DMS114 treated with DMSO at 0.1 percent for 48 hours (cell line): ENCODE results near the gene BMP6.

Experiments used
- DNase-seq: peaks from one replicate; lab custom pipeline; 2025; ENCODE audit not compliant: unreplicated experiment; lab: John Stamatoyannopoulos, UW

BMP6 gene

DNA sequence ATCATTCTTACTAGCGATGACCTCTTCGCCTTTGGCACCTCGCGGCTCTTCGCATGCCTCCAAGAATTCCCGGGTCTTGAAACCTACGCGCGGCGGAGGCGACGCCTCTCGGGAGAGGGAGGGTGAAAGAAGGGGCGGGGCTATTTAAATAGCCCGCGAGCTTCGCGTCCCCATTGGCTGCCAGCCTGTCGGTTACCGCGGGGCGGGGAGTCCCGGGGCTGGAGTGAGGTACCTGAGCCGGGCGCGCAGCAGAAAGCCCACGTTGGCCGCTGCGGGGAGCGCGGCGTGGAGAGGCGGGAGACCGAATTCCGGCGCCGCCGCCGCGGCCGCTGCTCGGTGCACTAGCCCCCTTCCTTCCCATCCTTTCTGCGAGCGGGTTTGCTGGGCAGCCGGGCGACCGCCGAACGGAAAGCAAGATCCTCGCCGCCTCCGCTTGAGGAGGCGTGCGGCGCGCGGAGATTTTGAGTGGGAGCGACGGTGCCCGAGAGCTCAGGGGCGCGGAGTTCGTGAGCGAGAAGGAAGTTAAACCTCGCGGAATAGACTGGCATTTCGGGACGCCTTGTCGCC is at the start of gene BMP6:
Gene BMP6 (plus strand): TSS at position 251 of the 567 bp plus-strand sequence. CDS start 857 bp downstream, outside the sequence.
- peak; percentile 77 for DNase-seq

GRCh38 chr6:7677229-7677628 is 48.7 kb upstream of the BMP6 start:
- no peak for DNase-seq

DNA sequence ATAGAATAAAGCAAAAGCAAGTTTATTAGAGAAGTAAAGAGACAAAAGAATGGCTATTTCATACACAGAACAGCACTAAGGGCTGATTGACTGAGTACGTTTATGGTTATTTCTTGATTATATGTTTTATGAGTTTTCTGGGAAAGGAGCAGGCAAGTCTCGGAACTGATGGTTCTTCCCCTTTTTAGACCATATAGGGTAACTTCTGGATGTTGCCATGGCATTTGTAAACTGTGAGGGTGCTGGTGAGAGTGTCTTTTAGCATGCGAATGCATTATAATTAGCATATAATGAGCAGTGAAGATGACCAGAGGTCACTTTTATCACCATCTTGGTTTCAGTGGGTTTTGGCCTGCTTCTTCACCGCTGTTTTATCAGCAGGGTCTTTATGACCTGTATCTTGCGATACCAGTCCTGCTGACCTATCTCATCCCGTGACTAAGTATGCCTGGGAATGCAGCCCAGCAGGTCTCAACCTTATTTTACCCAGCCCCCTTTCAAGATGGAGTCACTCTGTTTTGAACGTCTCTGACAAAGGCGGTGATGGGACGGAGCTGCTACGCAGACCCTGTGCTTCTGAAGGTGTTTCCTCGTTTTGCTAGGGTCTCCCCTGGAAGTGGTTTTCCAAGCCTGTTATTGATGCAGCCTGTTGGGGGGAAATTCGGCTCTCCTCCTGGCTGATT is 45.4 kb upstream of the BMP6 start:
- no peak for DNase-seq

DNA sequence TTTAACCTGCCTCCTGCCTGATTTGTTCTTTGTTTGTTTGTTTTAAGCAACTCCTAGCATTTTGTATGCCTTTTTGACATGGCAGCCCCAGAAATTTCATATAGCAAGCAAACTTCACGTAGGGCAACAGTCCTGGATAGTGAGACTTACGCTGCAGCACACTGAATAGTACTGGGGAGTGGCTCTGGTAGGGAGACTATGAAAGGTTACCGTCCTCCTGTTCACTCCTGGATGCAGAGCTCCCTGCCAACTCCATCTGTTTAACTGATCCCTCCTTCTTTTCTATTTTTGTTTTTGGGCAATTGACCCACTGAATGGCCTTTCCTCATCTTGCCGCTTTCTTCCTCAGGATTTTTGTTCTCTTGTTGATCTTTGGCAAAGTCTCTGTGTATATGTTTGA is 44.5 kb upstream of the BMP6 start:
- no peak for DNase-seq

- no peak for DNase-seq
Measured at GRCh38 chr6:7684076-7684475, 41.8 kb upstream of the BMP6 start.

GRCh38 chr6:7684843-7685242 is 41.1 kb upstream of the BMP6 start:
- no peak for DNase-seq

GRCh38 chr6:7685276-7685675 is 40.6 kb upstream of the BMP6 start:
- DNase-seq: no peak

- no peak for DNase-seq
Measured at GRCh38 chr6:7687145-7688111, 38.5 kb upstream of the BMP6 start.

- no peak for DNase-seq
Measured at GRCh38 chr6:7691021-7691420, 34.9 kb upstream of the BMP6 start.

DNA sequence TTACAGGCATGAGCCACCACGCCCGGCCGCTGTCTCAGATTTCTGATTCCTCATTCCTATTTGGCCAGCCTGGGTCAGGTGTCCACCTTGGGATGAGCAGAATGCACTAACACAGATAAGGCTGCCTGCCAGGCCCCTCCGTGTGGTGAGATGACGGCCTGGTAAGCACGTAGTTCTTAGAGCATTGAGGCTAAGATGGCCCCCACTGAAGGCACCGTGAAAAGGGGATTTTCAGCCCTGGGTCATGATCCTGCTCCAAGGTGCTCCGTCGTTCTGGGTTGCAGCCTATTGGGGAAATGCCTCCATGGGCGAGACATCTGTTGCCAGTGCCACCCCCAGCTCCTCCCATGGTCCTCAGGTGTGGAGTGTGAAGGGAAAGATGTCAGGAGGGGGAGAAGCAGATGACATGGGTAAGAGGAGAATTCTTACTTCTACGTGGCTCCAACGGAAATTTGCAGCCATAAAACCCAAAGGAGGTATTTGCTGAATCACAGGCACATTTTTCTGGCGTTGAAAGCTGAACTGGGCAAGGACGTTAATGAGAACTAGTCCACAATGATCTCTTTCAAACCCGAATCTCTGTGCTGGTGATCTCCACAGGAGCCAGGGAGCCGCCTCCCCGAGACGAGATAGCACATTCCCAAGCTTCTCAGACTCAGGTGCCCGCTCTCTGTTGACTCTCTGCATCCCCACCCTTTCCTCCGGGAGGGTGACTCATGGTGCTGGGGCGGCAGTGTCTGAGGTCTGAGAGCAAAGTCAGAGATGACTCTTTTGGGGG is 34.0 kb upstream of the BMP6 start:
- DNase-seq: no peak

DNA sequence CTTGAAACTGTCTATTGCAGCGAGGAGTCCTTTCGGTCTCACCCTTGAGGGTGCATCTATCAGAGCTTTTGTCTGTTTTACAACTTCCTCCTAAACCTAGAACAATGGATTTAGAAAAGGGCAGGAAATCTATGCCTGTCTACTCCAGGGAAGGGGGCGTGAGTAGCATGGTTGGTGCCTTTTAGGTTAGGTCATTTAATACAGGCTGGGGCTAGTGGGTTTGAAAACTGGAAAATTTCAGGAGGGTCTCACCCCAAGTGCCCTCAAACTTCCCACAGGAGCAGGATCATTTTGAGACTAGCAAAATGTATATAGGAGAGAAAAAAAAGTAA is 33.5 kb upstream of the BMP6 start:
- DNase-seq: no peak

GRCh38 chr6:7693827-7694226 is 32.1 kb upstream of the BMP6 start:
- DNase-seq: no peak

GRCh38 chr6:7696061-7696460 is 29.8 kb upstream of the BMP6 start:
- DNase-seq: no peak

- no peak for DNase-seq
Measured at GRCh38 chr6:7697432-7697819, 28.5 kb upstream of the BMP6 start.

- no peak for DNase-seq
Measured at GRCh38 chr6:7697820-7698623, 27.9 kb upstream of the BMP6 start.

DNA sequence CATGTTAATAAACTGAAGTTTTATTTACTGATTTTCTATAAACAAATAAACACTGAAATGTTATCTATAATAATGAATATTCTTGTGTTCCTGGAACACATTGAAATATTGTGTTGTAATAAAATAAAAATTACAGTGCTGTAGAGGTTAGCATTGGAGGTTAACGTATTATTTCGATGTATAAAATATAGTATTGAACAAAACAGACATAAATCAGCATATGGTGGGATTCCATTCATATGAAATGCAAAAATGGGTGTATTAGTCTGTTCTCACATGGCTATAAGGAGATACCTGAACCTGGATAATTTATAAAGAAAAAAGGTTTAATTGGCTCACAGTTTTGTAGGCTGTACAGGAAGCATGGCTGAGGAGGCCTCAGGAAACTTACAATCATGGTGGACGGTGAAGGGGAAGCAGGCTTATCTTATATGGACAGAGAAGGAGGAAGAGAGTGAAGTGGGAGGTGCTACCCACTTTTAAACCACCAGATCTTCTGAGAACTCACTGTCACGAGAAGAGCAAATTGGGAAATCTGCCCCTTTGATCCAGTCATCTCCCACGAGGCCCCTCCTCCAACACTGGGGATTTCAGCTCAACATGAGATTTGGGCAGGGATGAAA is 24.6 kb upstream of the BMP6 start:
- no peak for DNase-seq

GRCh38 chr6:7703148-7703680 is 22.7 kb upstream of the BMP6 start:
- DNase-seq: no peak

GRCh38 chr6:7705483-7705882 is 20.4 kb upstream of the BMP6 start:
- no peak for DNase-seq

DNA sequence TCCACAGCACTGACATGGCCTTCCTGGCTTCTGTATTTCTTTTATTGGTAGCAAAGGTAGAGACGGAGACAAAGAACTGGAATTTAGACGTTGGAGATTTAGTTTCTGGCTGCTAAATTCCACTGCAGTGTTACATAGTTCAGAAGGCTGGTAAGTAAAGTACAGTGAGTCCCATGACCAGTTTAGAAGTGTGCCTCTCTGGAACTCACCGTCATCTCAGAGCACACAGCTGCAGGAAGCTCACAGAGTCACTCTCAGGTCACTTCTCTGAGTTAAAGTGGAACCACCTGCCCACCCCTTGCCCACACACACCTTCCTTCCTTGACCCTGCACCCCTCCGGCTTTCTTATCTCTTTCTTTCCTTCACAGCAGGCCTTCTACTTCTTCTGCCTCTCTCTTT is 19.6 kb upstream of the BMP6 start:
- DNase-seq: no peak

GRCh38 chr6:7707787-7708186 is 18.1 kb upstream of the BMP6 start:
- no peak for DNase-seq
